A549 (cell line): Measurements from ENCODE around the gene MYMK. TPM values are rescaled to one million over a fixed set of nuclear protein-coding genes. Genes with fewer than 3 reads are reported as not detected.

Experiments
- ATAC-seq, 2 experiments: fragments of 200-7000 bp in 1 of 2; fragments of >200 bp in 1 of 2; cut with Nextera tagmentation in 1 of 2; cut with Tn5 transposase in 1 of 2; 3 replicates each; pipeline versions ENCODE4 v1.8.0 to v1.9.1; 2018 to 2020; ENCODE audit warnings: mild to moderate bottlenecking in 1 of 2, moderate library complexity in 1 of 2
- CTCF ChIA-PET: fragments of 300-600 bp; sonication (Branson Sonifier 250); formaldehyde crosslinking; extraction: SDS; loops from one replicate; lab custom pipeline; 2021; ENCODE audit warnings: antibody characterized with exemption, inconsistent platforms; lab: Yijun Ruan, JAX
- POLR2A ChIA-PET: fragments of 350-600 bp; formaldehyde crosslinking; extraction: SDS; loops from one replicate; lab custom pipeline; 2021; ENCODE audit warnings: antibody characterized with exemption, inconsistent platforms; lab: Yijun Ruan, JAX
- DNase-seq, 2 experiments: peaks; one replicate each; pipeline versions ENCODE4 v3.0.0 to v3.0.0-alpha.2; 2011 to 2016; ENCODE audit warnings: low read depth in 1 of 2, low spot score in 1 of 2
- FAIRE-seq: peaks from 2 replicates; lab custom pipeline; 2011; peaks lifted over from hg19 to GRCh38; lab: Jason Lieb, UNC
- H3K27ac ChIP-seq, 2 experiments: fragments of >200 bp; sonication (Bioruptor Twin); formaldehyde crosslinking; 3 replicates each; pipeline ENCODE4 v1.5.1; 2016 to 2017
- H3K4me1 ChIP-seq: fragments of >200 bp; sonication (Bioruptor Twin); formaldehyde crosslinking; 3 replicates; pipeline ENCODE4 v1.6.1; 2016
- H3K4me2 ChIP-seq: fragments of >200 bp; sonication (Bioruptor Twin); formaldehyde crosslinking; 3 replicates; pipeline ENCODE4 v1.6.1; 2016
- H3K4me3 ChIP-seq: fragments of >200 bp; sonication (Bioruptor Twin); formaldehyde crosslinking; 3 replicates; pipeline ENCODE4 v1.5.1; 2016
- H3K9me3 ChIP-seq: fragments of >200 bp; sonication (Bioruptor Twin); formaldehyde crosslinking; 3 replicates; pipeline ENCODE4 v1.6.1; 2016
- BHLHE40 ChIP-seq: IDR thresholded peaks from 2 replicates; pipeline ENCODE4 v1.6.1; 2012; ENCODE audit warnings: low read depth, low read length, inconsistent platforms
- CBX8 ChIP-seq: fragments of 200-600 bp; sonication (generic); IDR thresholded peaks from 2 replicates; pipeline ENCODE4 v1.6.1; 2016
- EHF ChIP-seq: fragments of 250-450 bp; sonication (Bioruptor Pico); IDR thresholded peaks from 2 replicates; pipeline ENCODE4 v1.5.0; 2020; ENCODE audit warnings: mild to moderate bottlenecking
- EP300 ChIP-seq, 2 experiments: fragments of >200 bp; sonication (Bioruptor Twin); formaldehyde crosslinking; IDR thresholded peaks; 2 replicates in 1 of 2; 3 replicates in 1 of 2; pipeline ENCODE4 v1.6.1; 2016 to 2017
- ESRRA ChIP-seq: fragments of 150-350 bp; IDR thresholded peaks from 2 replicates; pipeline ENCODE4 v1.6.1; 2014; ENCODE audit warnings: mild to moderate bottlenecking, low read length, borderline replicate concordance
- FOSB ChIP-seq: fragments of 250-450 bp; sonication (Bioruptor Pico); IDR thresholded peaks from 2 replicates; pipeline ENCODE4 v1.5.0; 2020; ENCODE audit warnings: mild to moderate bottlenecking, moderate library complexity
- GATA3 ChIP-seq: IDR thresholded peaks from 2 replicates; pipeline ENCODE4 v1.6.1; 2012; ENCODE audit warnings: borderline replicate concordance
- HEYL ChIP-seq: fragments of 250-450 bp; sonication (Bioruptor Pico); IDR thresholded peaks from 2 replicates; pipeline ENCODE4 v1.8.0; 2021; ENCODE audit warnings: mild to moderate bottlenecking, moderate library complexity
- HOXB5 ChIP-seq: fragments of 250-450 bp; sonication (Bioruptor Pico); IDR thresholded peaks from 2 replicates; pipeline ENCODE4 v1.5.0; 2020; ENCODE audit warnings: mild to moderate bottlenecking, moderate library complexity
- JUN ChIP-seq, 2 experiments: fragments of >200 bp; sonication (Bioruptor Twin); formaldehyde crosslinking; IDR thresholded peaks; 2 replicates in 1 of 2; 3 replicates in 1 of 2; pipeline ENCODE4 v1.6.1; 2016 to 2017
- JUNB ChIP-seq: fragments of >200 bp; sonication (Bioruptor Twin); formaldehyde crosslinking; IDR thresholded peaks from 2 replicates; pipeline ENCODE4 v1.6.1; 2016
- KDM5A ChIP-seq: fragments of 200-600 bp; sonication (generic); IDR thresholded peaks from 2 replicates; pipeline ENCODE4 v1.6.1; 2016; ENCODE audit warnings: antibody characterized with exemption, mild to moderate bottlenecking
- MAFK ChIP-seq: fragments of 450-650 bp; IDR thresholded peaks from 2 replicates; pipeline ENCODE4 v1.6.1; 2014; ENCODE audit not compliant: partially characterized antibody
- MYC ChIP-seq: IDR thresholded peaks from 2 replicates; pipeline ENCODE4 v1.6.1; 2012; ENCODE audit warnings: mild to moderate bottlenecking, inconsistent platforms, low read length, improper control_type of control experiment, borderline replicate concordance
- NFE2L2 ChIP-seq: fragments of 150-350 bp; conservative IDR thresholded peaks from 2 replicates; pipeline ENCODE4 v1.6.1; 2014; ENCODE audit warnings: low read length
- NPAS2 ChIP-seq: fragments of 250-450 bp; sonication (Bioruptor Pico); IDR thresholded peaks from 2 replicates; pipeline ENCODE4 v1.8.0; 2022; ENCODE audit warnings: mild to moderate bottlenecking, moderate library complexity, borderline replicate concordance
- POLR2AphosphoS2 ChIP-seq: conservative IDR thresholded peaks from 2 replicates; pipeline ENCODE4 v1.6.1; 2012; ENCODE audit warnings: low read length, improper control_type of control experiment, inconsistent platforms
- RARB ChIP-seq: fragments of 250-450 bp; sonication (Bioruptor Pico); IDR thresholded peaks from 2 replicates; pipeline ENCODE4 v1.8.0; 2021; ENCODE audit warnings: mild to moderate bottlenecking, moderate library complexity
- RFX5 ChIP-seq: fragments of 450-650 bp; IDR thresholded peaks from 2 replicates; pipeline ENCODE4 v1.7.1; 2014; ENCODE audit warnings: antibody characterized with exemption, mild to moderate bottlenecking, moderate library complexity
- SMC3 ChIP-seq: fragments of >200 bp; sonication (Bioruptor Twin); formaldehyde crosslinking; IDR thresholded peaks from 3 replicates; pipeline ENCODE4 v1.6.1; 2018; ENCODE audit warnings: inconsistent platforms
- SREBF2 ChIP-seq: fragments of 450-650 bp; IDR thresholded peaks from 2 replicates; pipeline ENCODE4 v1.6.1; 2014; ENCODE audit warnings: mild to moderate bottlenecking, moderate library complexity
- WGBS: methylation state at CpG from one replicate; pipeline ENCODE4 v1.1.6; 2017; ENCODE audit errors: missing lambda C conversion rate; 5-methylcytosine and 5-hydroxymethylcytosine counted together
- polyA plus RNA-seq, 4 experiments: library from polyadenylated mRNA; depleted of rRNA in 3 of 4; stranded (reverse); fragments of >200 nt; fragmentation: RNase III in 1 of 4; extraction: RNeasy Plus Mini Kit Qiagen cat#74134 plus additional on column Dnase treatment in 1 of 4; gene quantifications; 2 replicates in 3 of 4; 3 replicates in 1 of 4; pipeline ENCODE4 v1.2.3, GENCODE V29; 2011 to 2017
- TF ChIP-seq, protein P1 (sequence below): IDR thresholded peaks from 2 replicates; pipeline ENCODE4 v1.6.1; 2012
- TF ChIP-seq, protein P2 (sequence below): fragments of 250-450 bp; sonication (Bioruptor Pico); IDR thresholded peaks from 2 replicates; pipeline ENCODE4 v1.5.0; 2020; ENCODE audit warnings: low read depth, mild to moderate bottlenecking, moderate library complexity
- TF ChIP-seq, protein P3 (sequence below): IDR thresholded peaks from 2 replicates; pipeline ENCODE4 v1.6.1; 2012; ENCODE audit warnings: low read depth, borderline replicate concordance
- TF ChIP-seq, protein P4 (sequence below): IDR thresholded peaks from 2 replicates; pipeline ENCODE4 v1.6.1; 2012
- TF ChIP-seq, protein P5 (sequence below): fragments of >200 bp; sonication (Bioruptor Twin); formaldehyde crosslinking; IDR thresholded peaks from 3 replicates; pipeline ENCODE4 v1.5.1; 2016
- TF ChIP-seq, protein P6 (sequence below): fragments of 200-600 bp; sonication (generic); IDR thresholded peaks from 2 replicates; pipeline ENCODE4 v1.6.1; 2016; ENCODE audit warnings: antibody characterized with exemption, mild to moderate bottlenecking, moderate library complexity
- TF ChIP-seq, protein P7 (sequence below): fragments of >200 bp; sonication (Bioruptor Twin); formaldehyde crosslinking; IDR thresholded peaks from 2 replicates; pipeline ENCODE4 v1.6.1; 2016
- TF ChIP-seq, protein P8 (sequence below): fragments of 150-350 bp; IDR thresholded peaks from 2 replicates; pipeline ENCODE4 v1.6.1; 2014; ENCODE audit warnings: low read depth, mild to moderate bottlenecking, low read length

The MYMK gene
- polyA plus RNA-seq, 2 of the 4 experiments (the other 2 are of a cell fraction), result not detected

DNA sequence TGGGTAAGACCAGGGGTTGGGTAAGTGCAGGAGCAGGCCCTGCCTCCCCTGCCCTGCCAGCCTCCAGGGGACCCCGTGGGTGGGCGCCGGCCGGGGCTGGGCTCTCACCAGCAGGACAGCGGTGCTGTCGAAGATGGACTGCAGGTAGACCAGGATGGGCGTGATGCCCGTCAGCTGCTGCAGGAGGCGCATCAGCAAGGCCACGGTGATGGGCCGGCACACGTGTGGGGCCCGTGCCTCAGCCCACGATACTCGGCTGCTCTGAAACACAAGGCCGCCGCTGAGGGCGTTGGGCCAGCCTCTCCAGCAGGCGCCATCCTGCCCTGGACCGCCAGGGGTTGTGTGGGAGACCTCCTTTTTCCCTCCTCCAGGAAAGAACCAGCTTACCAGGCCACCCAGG, 49.9 kb downstream of the MYMK start:
- WGBS, result 87% methylated on average over 14 of the region's 20 CpGs
- no peak for DNase-seq
- no peak for FAIRE-seq
- POLR2A ChIA-PET, result interaction anchor here (1.6 kb wide), 1 partner anchor 15 kb away, joined by 5 read pairs; the partner anchor contains the start of gene CACFD1
- TF ChIP-seq MYC (no peak), GATA3 (no peak), JUN (IDR thresholded peaks at IDR 0.05) (no peak), BHLHE40 (no peak), NFE2L2 (no peak), SMC3 (no peak), EHF (CRISPR knock-in tag) (no peak), HEYL (no peak)
- TF ChIP-seq, protein P1, sequence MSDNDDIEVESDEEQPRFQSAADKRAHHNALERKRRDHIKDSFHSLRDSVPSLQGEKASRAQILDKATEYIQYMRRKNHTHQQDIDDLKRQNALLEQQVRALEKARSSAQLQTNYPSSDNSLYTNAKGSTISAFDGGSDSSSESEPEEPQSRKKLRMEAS, result no peak
- TF ChIP-seq, protein P2, sequence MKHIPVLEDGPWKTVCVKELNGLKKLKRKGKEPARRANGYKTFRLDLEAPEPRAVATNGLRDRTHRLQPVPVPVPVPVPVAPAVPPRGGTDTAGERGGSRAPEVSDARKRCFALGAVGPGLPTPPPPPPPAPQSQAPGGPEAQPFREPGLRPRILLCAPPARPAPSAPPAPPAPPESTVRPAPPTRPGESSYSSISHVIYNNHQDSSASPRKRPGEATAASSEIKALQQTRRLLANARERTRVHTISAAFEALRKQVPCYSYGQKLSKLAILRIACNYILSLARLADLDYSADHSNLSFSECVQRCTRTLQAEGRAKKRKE (CRISPR knock-in tag), result no peak
- TF ChIP-seq, all 56 proteins: peak for 0
- ATAC-seq, result no peak
- H3K4me3 ChIP-seq, result no peak overlapping the region
- no peak overlapping the region for H3K27ac ChIP-seq
- no peak overlapping the region for H3K4me2 ChIP-seq
- CTCF ChIA-PET, result interaction anchor here (0.7 to 2.6 kb wide), 6 partner anchors 10 to 294 kb away, joined by 3 to 12 read pairs (median 4); no protein-coding TSS in a partner anchor
- no peaks in the 10 kb centered on the region for H3K9me3 ChIP-seq
- H3K4me1 ChIP-seq, result peaks cover 11% of the 10 kb centered on the region

DNA sequence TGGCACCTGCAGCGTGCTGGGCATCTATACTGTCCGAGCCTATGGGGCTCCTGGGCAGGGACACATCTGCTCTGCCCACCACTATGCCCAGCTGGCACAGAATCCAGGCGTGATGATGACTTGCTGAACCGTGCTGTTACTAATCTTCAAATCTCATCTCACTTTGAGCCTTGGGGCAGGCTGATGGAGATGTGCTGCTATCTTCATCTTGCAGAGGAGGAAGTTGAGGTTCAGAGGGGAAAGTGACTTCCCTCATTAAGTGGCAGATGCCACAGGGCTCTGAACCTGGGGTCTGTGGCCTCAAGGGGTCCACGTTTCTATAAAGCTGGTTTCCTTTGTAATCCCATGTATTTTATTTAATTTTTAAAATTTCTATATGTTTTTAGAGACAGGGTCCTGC, 50.5 kb downstream of the MYMK start:
- no peak for FAIRE-seq
- CTCF ChIA-PET, result interaction anchor here (0.7 to 2.6 kb wide), 6 partner anchors 9 to 294 kb away, joined by 3 to 12 read pairs (median 3); no protein-coding TSS in a partner anchor
- 79% methylated on average over 5 of the region's 5 CpGs for WGBS

DNA sequence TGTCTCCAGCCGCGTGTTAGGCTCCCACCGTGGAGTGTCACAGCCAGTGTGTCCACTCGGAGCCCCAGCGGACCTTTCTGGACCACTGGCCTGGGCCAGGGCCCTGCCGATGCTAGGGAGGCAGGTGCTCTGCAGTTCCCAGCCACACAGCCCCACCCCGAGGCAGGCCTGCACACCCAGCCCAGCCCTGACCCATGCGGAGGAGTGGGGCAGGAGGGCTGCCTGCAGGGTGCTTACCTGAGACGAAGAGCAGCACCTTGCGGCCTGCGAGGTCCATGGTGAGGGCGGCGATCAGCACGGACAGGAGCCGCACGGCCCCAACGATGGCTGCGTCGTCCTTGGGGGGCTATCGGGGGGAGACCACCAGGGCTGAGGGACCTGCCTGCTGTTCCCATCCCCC, 51.0 kb downstream of the MYMK start:
- Histone ChIP-seq H3K4me2 (no peak overlapping the region), H3K4me1 (peaks cover 7% of the 10 kb centered on the region), H3K4me3 (no peak overlapping the region), H3K27ac (no peak overlapping the region), H3K9me3 (no peaks in the 10 kb centered on the region)
- no peak for FAIRE-seq
- ATAC-seq, result no peak
- CTCF ChIA-PET, result interaction anchor here (1.0 to 2.6 kb wide), 7 partner anchors 8 to 293 kb away, joined by 3 to 12 read pairs (median 3); no protein-coding TSS in a partner anchor
- DNase-seq, result no peak
- POLR2A ChIA-PET, result no interaction called here
- 93% methylated on average over 15 of the region's 20 CpGs for WGBS
- TF ChIP-seq, protein P3, sequence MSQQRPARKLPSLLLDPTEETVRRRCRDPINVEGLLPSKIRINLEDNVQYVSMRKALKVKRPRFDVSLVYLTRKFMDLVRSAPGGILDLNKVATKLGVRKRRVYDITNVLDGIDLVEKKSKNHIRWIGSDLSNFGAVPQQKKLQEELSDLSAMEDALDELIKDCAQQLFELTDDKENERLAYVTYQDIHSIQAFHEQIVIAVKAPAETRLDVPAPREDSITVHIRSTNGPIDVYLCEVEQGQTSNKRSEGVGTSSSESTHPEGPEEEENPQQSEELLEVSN, result no peak
- TF ChIP-seq SMC3, result no peak
- TF ChIP-seq, protein P4, sequence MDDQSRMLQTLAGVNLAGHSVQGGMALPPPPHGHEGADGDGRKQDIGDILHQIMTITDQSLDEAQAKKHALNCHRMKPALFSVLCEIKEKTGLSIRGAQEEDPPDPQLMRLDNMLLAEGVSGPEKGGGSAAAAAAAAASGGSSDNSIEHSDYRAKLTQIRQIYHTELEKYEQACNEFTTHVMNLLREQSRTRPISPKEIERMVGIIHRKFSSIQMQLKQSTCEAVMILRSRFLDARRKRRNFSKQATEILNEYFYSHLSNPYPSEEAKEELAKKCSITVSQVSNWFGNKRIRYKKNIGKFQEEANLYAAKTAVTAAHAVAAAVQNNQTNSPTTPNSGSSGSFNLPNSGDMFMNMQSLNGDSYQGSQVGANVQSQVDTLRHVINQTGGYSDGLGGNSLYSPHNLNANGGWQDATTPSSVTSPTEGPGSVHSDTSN, result no peak
- TF ChIP-seq, protein P5, sequence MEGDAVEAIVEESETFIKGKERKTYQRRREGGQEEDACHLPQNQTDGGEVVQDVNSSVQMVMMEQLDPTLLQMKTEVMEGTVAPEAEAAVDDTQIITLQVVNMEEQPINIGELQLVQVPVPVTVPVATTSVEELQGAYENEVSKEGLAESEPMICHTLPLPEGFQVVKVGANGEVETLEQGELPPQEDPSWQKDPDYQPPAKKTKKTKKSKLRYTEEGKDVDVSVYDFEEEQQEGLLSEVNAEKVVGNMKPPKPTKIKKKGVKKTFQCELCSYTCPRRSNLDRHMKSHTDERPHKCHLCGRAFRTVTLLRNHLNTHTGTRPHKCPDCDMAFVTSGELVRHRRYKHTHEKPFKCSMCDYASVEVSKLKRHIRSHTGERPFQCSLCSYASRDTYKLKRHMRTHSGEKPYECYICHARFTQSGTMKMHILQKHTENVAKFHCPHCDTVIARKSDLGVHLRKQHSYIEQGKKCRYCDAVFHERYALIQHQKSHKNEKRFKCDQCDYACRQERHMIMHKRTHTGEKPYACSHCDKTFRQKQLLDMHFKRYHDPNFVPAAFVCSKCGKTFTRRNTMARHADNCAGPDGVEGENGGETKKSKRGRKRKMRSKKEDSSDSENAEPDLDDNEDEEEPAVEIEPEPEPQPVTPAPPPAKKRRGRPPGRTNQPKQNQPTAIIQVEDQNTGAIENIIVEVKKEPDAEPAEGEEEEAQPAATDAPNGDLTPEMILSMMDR, result no peak
- TF ChIP-seq MAFK, result no peak
- no peak for TF ChIP-seq MYC
- TF ChIP-seq, protein P6, sequence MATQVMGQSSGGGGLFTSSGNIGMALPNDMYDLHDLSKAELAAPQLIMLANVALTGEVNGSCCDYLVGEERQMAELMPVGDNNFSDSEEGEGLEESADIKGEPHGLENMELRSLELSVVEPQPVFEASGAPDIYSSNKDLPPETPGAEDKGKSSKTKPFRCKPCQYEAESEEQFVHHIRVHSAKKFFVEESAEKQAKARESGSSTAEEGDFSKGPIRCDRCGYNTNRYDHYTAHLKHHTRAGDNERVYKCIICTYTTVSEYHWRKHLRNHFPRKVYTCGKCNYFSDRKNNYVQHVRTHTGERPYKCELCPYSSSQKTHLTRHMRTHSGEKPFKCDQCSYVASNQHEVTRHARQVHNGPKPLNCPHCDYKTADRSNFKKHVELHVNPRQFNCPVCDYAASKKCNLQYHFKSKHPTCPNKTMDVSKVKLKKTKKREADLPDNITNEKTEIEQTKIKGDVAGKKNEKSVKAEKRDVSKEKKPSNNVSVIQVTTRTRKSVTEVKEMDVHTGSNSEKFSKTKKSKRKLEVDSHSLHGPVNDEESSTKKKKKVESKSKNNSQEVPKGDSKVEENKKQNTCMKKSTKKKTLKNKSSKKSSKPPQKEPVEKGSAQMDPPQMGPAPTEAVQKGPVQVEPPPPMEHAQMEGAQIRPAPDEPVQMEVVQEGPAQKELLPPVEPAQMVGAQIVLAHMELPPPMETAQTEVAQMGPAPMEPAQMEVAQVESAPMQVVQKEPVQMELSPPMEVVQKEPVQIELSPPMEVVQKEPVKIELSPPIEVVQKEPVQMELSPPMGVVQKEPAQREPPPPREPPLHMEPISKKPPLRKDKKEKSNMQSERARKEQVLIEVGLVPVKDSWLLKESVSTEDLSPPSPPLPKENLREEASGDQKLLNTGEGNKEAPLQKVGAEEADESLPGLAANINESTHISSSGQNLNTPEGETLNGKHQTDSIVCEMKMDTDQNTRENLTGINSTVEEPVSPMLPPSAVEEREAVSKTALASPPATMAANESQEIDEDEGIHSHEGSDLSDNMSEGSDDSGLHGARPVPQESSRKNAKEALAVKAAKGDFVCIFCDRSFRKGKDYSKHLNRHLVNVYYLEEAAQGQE, result no peak
- no peak for TF ChIP-seq ESRRA
- no peak for TF ChIP-seq RARB (CRISPR knock-in tag)
- no peak for TF ChIP-seq JUNB
- TF ChIP-seq HOXB5 (CRISPR knock-in tag), result no peak

More for the DNA sequence above, 50.5 kb downstream of the MYMK start:
- no peak overlapping the region for H3K27ac ChIP-seq
- H3K4me2 ChIP-seq, result no peak overlapping the region
- DNase-seq, result no peak
- POLR2A ChIA-PET, result no interaction called here
- H3K9me3 ChIP-seq, result no peaks in the 10 kb centered on the region
- TF ChIP-seq, protein P7, sequence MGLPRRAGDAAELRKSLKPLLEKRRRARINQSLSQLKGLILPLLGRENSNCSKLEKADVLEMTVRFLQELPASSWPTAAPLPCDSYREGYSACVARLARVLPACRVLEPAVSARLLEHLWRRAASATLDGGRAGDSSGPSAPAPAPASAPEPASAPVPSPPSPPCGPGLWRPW, result no peak
- TF ChIP-seq EHF (CRISPR knock-in tag) (no peak), EP300 (IDR thresholded peaks at IDR 0.05) (no peak), FOSB (CRISPR knock-in tag) (no peak), GATA3 (no peak), KDM5A (no peak), RARB (CRISPR knock-in tag) (no peak), NPAS2 (CRISPR knock-in tag) (no peak), RFX5 (no peak), SREBF2 (no peak), POLR2AphosphoS2 (no peak), CBX8 (no peak)
- TF ChIP-seq, protein P8, sequence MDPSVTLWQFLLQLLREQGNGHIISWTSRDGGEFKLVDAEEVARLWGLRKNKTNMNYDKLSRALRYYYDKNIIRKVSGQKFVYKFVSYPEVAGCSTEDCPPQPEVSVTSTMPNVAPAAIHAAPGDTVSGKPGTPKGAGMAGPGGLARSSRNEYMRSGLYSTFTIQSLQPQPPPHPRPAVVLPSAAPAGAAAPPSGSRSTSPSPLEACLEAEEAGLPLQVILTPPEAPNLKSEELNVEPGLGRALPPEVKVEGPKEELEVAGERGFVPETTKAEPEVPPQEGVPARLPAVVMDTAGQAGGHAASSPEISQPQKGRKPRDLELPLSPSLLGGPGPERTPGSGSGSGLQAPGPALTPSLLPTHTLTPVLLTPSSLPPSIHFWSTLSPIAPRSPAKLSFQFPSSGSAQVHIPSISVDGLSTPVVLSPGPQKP, result no peak
- no peak overlapping the region for H3K4me3 ChIP-seq
- peaks cover 7% of the 10 kb centered on the region for H3K4me1 ChIP-seq
- ATAC-seq, result no peak
